KMS-11 (cell line): ENCODE data around the gene FAF1.

ENCODE experiments used
- H2AFZ ChIP-seq: fragments of 200-600 bp; sonication (generic); 2 replicates; pipeline ENCODE4 v1.6.1; 2016; ENCODE audit warnings: antibody characterized with exemption, mixed run types, low read depth
- H3K27ac ChIP-seq: fragments of 200-600 bp; sonication (generic); 2 replicates; pipeline ENCODE4 v1.6.1; 2016; ENCODE audit warnings: mild to moderate bottlenecking, mixed run types
- H3K27me3 ChIP-seq: fragments of 200-600 bp; sonication (generic); 2 replicates; pipeline ENCODE4 v1.6.1; 2017; ENCODE audit warnings: mild to moderate bottlenecking, low read depth, mixed run types, moderate library complexity; ENCODE audit not compliant: insufficient read depth
- H3K36me3 ChIP-seq: fragments of 200-600 bp; sonication (generic); 2 replicates; pipeline ENCODE4 v1.6.1; 2017; ENCODE audit warnings: mild to moderate bottlenecking, mixed run types; ENCODE audit not compliant: insufficient read depth
- H3K4me1 ChIP-seq: fragments of 200-600 bp; sonication (generic); 2 replicates; pipeline ENCODE4 v1.6.1; 2016; ENCODE audit warnings: mild to moderate bottlenecking, low read depth, mixed run types; ENCODE audit not compliant: poor library complexity, severe bottlenecking
- H3K4me2 ChIP-seq: fragments of 200-600 bp; sonication (generic); 2 replicates; pipeline ENCODE4 v1.7.0; 2016; ENCODE audit warnings: mild to moderate bottlenecking, mixed run types
- H3K4me3 ChIP-seq: fragments of 200-600 bp; sonication (generic); IDR thresholded peaks from 2 replicates; pipeline ENCODE4 v1.6.1; 2017; ENCODE audit warnings: low read depth, low read length, mixed read lengths; ENCODE audit not compliant: insufficient read depth
- H3K79me2 ChIP-seq: fragments of 200-600 bp; sonication (generic); 2 replicates; pipeline ENCODE4 v1.6.1; 2016; ENCODE audit warnings: low read depth, mixed run types; ENCODE audit not compliant: insufficient read depth
- H3K9ac ChIP-seq: fragments of 200-600 bp; sonication (generic); 2 replicates; pipeline ENCODE4 v1.6.1; 2016; ENCODE audit warnings: mild to moderate bottlenecking, mixed run types
- H4K20me1 ChIP-seq: fragments of 200-600 bp; sonication (generic); 2 replicates; pipeline ENCODE4 v1.6.1; 2016; ENCODE audit warnings: mild to moderate bottlenecking, mixed run types; ENCODE audit not compliant: insufficient read depth
- TF ChIP-seq, protein P1 (sequence below): fragments of 200-600 bp; sonication (generic); conservative IDR thresholded peaks from 2 replicates; pipeline ENCODE4 v1.6.1; 2017; ENCODE audit warnings: low read depth, mild to moderate bottlenecking, antibody characterized with exemption, low read length, moderate library complexity, mixed read lengths

The FAF1 gene

DNA sequence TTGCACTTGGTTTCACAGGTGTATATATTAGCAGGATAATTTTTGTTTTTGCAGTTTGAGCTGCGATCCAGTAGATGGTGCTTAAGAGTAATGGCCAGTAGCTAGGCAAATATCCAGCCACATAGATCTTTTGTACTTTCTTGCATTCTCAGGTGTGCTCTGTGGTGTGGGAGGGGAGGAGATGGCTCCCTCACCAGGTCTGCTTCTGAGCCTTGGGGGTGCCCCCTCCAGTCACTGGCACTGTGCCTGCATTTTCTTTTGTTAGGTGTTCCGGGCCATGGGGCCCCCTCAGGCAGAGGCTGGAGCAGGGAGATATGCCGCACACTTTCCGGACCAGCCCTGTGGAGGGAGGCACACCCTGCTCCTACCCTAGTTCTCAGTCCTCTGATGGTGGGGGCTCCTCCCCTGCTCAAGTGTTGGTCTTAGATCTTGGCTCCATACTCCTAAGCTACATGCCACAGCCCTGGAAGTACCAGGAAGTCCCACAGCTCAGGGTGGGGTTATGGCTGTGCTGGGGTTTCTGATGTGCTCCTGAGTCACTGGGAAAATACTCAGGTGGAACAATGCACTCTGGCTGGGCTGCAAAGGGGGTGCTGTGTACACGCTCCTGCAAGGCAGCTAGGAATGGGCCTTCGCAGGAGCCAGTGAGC, 339.3 kb downstream of the FAF1 start:
- no peaks in the 10 kb centered on the region for H3K79me2 ChIP-seq
- H3K27ac ChIP-seq, result no peak overlapping the region
- H4K20me1 ChIP-seq, result no peaks in the 10 kb centered on the region
- TF ChIP-seq, protein P1, sequence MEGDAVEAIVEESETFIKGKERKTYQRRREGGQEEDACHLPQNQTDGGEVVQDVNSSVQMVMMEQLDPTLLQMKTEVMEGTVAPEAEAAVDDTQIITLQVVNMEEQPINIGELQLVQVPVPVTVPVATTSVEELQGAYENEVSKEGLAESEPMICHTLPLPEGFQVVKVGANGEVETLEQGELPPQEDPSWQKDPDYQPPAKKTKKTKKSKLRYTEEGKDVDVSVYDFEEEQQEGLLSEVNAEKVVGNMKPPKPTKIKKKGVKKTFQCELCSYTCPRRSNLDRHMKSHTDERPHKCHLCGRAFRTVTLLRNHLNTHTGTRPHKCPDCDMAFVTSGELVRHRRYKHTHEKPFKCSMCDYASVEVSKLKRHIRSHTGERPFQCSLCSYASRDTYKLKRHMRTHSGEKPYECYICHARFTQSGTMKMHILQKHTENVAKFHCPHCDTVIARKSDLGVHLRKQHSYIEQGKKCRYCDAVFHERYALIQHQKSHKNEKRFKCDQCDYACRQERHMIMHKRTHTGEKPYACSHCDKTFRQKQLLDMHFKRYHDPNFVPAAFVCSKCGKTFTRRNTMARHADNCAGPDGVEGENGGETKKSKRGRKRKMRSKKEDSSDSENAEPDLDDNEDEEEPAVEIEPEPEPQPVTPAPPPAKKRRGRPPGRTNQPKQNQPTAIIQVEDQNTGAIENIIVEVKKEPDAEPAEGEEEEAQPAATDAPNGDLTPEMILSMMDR, result no peak
- no peaks in the 10 kb centered on the region for H3K27me3 ChIP-seq
- H3K4me2 ChIP-seq, result no peak overlapping the region
- no peak overlapping the region for H2AFZ ChIP-seq
- H3K4me1 ChIP-seq, result no peaks in the 10 kb centered on the region
- H3K36me3 ChIP-seq, result no peaks in the 10 kb centered on the region
- no peak overlapping the region for H3K9ac ChIP-seq
- H3K4me3 ChIP-seq, result no peak overlapping the region

DNA sequence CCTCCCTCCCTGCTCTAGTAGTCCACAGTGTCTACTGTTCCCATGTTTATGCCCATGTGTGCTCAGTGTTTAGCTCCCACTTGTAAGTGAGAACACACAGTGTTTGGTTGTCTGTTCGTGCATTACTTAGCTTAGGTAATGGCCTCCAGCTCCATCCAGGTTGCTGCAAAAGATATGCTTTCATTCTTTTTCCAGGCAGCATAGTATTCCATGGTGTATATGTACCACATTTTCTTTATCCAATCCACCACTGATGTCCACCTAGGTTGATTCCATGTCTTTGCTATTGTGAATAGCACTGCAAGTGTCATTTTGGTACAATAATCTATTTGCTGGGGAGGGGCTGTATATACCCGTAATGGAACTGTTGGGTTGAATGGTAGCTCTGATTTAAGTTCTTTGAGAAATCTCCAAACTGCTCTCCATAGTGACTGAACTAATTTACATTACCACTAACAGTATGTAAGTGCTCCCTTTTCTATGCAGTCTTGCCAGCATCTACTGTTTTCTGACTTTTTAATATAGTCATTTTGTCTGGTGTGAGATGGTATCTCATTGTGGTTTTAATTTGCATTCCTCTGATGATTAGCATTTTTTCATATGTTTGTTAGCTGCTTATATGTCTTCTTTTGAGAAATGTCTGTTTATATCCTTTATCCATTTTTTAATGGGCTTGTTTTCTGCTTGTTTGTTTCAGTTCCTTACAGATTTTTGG, 344.9 kb downstream of the FAF1 start:
- no peaks in the 10 kb centered on the region for H4K20me1 ChIP-seq
- H3K27ac ChIP-seq, result no peak overlapping the region
- H3K27me3 ChIP-seq, result no peaks in the 10 kb centered on the region
- H3K9ac ChIP-seq, result no peak overlapping the region
- no peak overlapping the region for H3K4me3 ChIP-seq
- no peak overlapping the region for H3K4me2 ChIP-seq
- peaks cover 10% of the 10 kb centered on the region for H3K4me1 ChIP-seq
- no peaks in the 10 kb centered on the region for H3K36me3 ChIP-seq
- no peak overlapping the region for H2AFZ ChIP-seq
- H3K79me2 ChIP-seq, result no peaks in the 10 kb centered on the region
- TF ChIP-seq, protein P1, result no peak

DNA sequence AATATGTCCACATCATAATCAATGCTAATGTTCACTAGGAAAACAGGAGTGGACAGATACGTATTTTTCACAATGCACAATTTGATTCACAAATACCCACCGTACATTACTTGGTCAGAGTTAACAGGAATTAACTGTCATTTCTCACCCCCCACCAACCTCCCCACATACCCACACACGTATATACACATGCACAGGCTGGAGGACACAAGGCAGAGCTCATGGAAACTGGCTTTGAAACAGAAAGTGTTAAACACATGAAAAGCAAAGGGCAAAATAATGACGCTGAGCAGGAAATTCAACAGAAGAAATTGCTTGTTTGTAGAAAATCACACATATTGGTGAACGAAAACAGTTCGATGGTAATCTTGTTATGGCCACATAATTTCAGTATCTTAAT, 348.4 kb downstream of the FAF1 start:
- Histone ChIP-seq H3K4me3 (no peak overlapping the region), H3K27ac (no peak overlapping the region), H3K27me3 (no peaks in the 10 kb centered on the region), H3K4me2 (no peak overlapping the region), H3K9ac (no peak overlapping the region), H2AFZ (no peak overlapping the region), H3K4me1 (peaks cover 14% of the 10 kb centered on the region), H3K36me3 (no peaks in the 10 kb centered on the region), H3K79me2 (no peaks in the 10 kb centered on the region), H4K20me1 (no peaks in the 10 kb centered on the region)
- TF ChIP-seq, protein P1, result no peak

DNA sequence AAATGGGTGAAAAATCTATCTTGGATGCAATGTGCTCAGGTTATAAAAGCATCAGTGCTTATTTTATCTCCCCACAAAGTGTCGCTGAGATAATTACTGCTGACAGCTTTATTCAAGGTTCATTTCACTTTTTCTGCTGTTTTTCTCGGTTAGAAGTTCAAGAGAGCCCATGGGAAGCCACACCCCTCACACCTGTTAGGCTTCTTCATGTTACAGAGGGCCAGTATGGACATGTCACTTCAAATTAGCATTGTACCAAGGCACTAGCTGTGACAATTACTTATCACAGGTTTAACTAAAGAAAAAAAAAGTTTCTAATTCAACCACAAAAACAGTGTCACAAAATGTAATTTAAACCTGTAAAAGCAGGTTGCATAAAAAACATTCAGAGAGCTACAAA, 349.5 kb downstream of the FAF1 start:
- Histone ChIP-seq H3K4me1 (peaks cover 14% of the 10 kb centered on the region), H3K36me3 (no peaks in the 10 kb centered on the region), H3K9ac (no peak overlapping the region), H3K27ac (no peak overlapping the region), H4K20me1 (no peaks in the 10 kb centered on the region), H3K79me2 (no peaks in the 10 kb centered on the region), H2AFZ (no peak overlapping the region), H3K4me3 (no peak overlapping the region), H3K4me2 (no peak overlapping the region), H3K27me3 (no peaks in the 10 kb centered on the region)
- TF ChIP-seq, protein P1, result no peak
